Cardiac septum (tissue), 1 donor: ENCODE results near the gene CUEDC1. TPM values are rescaled to one million over a fixed set of nuclear protein-coding genes. Genes with fewer than 3 reads are reported as not detected.

ENCODE experiments used
- DNase-seq: peaks from one replicate; pipeline ENCODE4 v3.0.0-alpha.2; 2020; ENCODE audit warnings: low spot score
- intact Hi-C: fragments of 100-400 bp; cut with DNase I; formaldehyde crosslinking; loops from one replicate; pipeline ENCODE4 v1.14.0; 2022
- long read RNA-seq: library from polyadenylated mRNA; unstranded; transcript quantifications from one replicate; pipeline ENCODE4 v2.0.0, GENCODE V29; 2021
- total RNA-seq: library from RNA; stranded (reverse); fragmentation: NEBNext Ultra II Directional; extraction: Animal tissue kit (Norgen Biotek cat#: 25700); gene quantifications from one replicate; pipeline ENCODE4 v1.2.1, GENCODE V29; 2021
- donor health status: DM: no; HTN: no; CAD: no.

CUEDC1 gene
- 46.6 TPM for total RNA-seq
- long read RNA-seq, transcript CUEDC1-206 (11 exons, 3,621 nt): major isoform, 48 of 148 reads
- long read RNA-seq, partial matches to known transcripts: 37 of 148 reads
- long read RNA-seq, other reads (novel, unspliced or antisense): 56 of 148 reads

- intact Hi-C loops: loop anchor here (2.0 kb wide), 1 partner anchor 33 kb away; the partner anchor contains the start of gene VEZF1
- DNase-seq: peak; percentile 92
Measured at GRCh38 chr17:57955183-57955931, at the start of gene CUEDC1. Gene CUEDC1, minus strand, starts transcription at chr17:57955412. Its CDS starts 69,848 bp downstream, at chr17:57885564.

GRCh38 chr17:58004060-58004459 is 48.8 kb upstream of the CUEDC1 start:
- DNase-seq: no peak
- intact Hi-C loops: loop anchor here (5.0 kb wide), 1 partner anchor 108 kb away; no protein-coding TSS in a partner anchor

GRCh38 chr17:58002973-58003372 is 47.8 kb upstream of the CUEDC1 start:
- intact Hi-C loops: loop anchor here (5.0 kb wide), 1 partner anchor 109 kb away; no protein-coding TSS in a partner anchor
- DNase-seq: no peak

- intact Hi-C loops: loop anchor here (5.0 kb wide), 1 partner anchor 110 kb away; no protein-coding TSS in a partner anchor
Measured at GRCh38 chr17:58002154-58002948, 47.1 kb upstream of the CUEDC1 start.

GRCh38 chr17:58001461-58002124 is 46.4 kb upstream of the CUEDC1 start:
- intact Hi-C loops: loop anchor here (5.0 kb wide), 1 partner anchor 111 kb away; no protein-coding TSS in a partner anchor
- no peak for DNase-seq

More at GRCh38 chr17:58002154-58002948, 47.1 kb upstream of the CUEDC1 start:
- no peak for DNase-seq

GRCh38 chr17:57999496-58000017 is 44.3 kb upstream of the CUEDC1 start:
- intact Hi-C loops: loop anchor here (5.0 to 10.0 kb wide), 2 partner anchors 113 to 335 kb away; no protein-coding TSS in a partner anchor
- no peak for DNase-seq

GRCh38 chr17:57999010-57999495 is 43.8 kb upstream of the CUEDC1 start:
- no peak for DNase-seq
- intact Hi-C loops: loop anchor here (10.0 kb wide), 1 partner anchor 334 kb away; no protein-coding TSS in a partner anchor

- DNase-seq: no peak
- intact Hi-C loops: loop anchor here (10.0 kb wide), 1 partner anchor 332 kb away; no protein-coding TSS in a partner anchor
Measured at GRCh38 chr17:57997085-57997809, 42.0 kb upstream of the CUEDC1 start.

GRCh38 chr17:57995076-57995956 is 40.1 kb upstream of the CUEDC1 start:
- peak; percentile 78 for DNase-seq
- intact Hi-C loops: loop anchor here (1.0 to 10.0 kb wide), 2 partner anchors 138 to 331 kb away; no protein-coding TSS in a partner anchor

GRCh38 chr17:57994436-57994835 is 39.2 kb upstream of the CUEDC1 start:
- intact Hi-C loops: loop anchor here (10.0 kb wide), 1 partner anchor 330 kb away; no protein-coding TSS in a partner anchor

GRCh38 chr17:57993471-57994365 is 38.5 kb upstream of the CUEDC1 start:
- intact Hi-C loops: loop anchor here (10.0 kb wide), 1 partner anchor 329 kb away; no protein-coding TSS in a partner anchor
- no peak for DNase-seq

More at GRCh38 chr17:57994436-57994835, 39.2 kb upstream of the CUEDC1 start:
- no peak for DNase-seq

- intact Hi-C loops: loop anchor here (10.0 kb wide), 1 partner anchor 327 kb away; no protein-coding TSS in a partner anchor
- no peak for DNase-seq
Measured at GRCh38 chr17:57991537-57991936, 36.3 kb upstream of the CUEDC1 start.

- intact Hi-C loops: loop anchor here (10.0 kb wide), 1 partner anchor 325 kb away; no protein-coding TSS in a partner anchor
- DNase-seq: no peak
Measured at GRCh38 chr17:57990037-57990436, 34.8 kb upstream of the CUEDC1 start.

- peak; percentile 85 for DNase-seq
- intact Hi-C loops: loop anchor here (1.0 to 2.0 kb wide), 3 partner anchors 34 to 138 kb away; partner anchors contain the start of genes CUEDC1 and MRPS23
Measured at GRCh38 chr17:57988301-57989250, 33.4 kb upstream of the CUEDC1 start.
